Caki2 (cell line): ENCODE data around the gene DEGS2. TPM values are rescaled to one million over a fixed set of nuclear protein-coding genes. Genes with fewer than 3 reads are reported as not detected.

ENCODE experiments used
- DNase-seq: peaks from one replicate; pipeline ENCODE4 v3.0.0-alpha.2; 2015; ENCODE audit warnings: low read depth
- in situ Hi-C: cut with HindIII; loops from 2 replicates; pipeline ENCODE4 v1.10.0; 2016; ENCODE audit warnings: low sequenced_read_pairs, low pct_unique_long_range_greater_than_20kb, mixed read lengths
- total RNA-seq: library from RNA; depleted of rRNA; stranded (reverse); fragments of >200 nt; shearing (Covaris generic); gene quantifications from 2 replicates; pipeline ENCODE4 v1.2.3, GENCODE V29; 2014; ENCODE audit warnings: low replicate concordance

DEGS2 gene
- total RNA-seq, 1 experiment from 2014 or later: 1.5 TPM

DNA sequence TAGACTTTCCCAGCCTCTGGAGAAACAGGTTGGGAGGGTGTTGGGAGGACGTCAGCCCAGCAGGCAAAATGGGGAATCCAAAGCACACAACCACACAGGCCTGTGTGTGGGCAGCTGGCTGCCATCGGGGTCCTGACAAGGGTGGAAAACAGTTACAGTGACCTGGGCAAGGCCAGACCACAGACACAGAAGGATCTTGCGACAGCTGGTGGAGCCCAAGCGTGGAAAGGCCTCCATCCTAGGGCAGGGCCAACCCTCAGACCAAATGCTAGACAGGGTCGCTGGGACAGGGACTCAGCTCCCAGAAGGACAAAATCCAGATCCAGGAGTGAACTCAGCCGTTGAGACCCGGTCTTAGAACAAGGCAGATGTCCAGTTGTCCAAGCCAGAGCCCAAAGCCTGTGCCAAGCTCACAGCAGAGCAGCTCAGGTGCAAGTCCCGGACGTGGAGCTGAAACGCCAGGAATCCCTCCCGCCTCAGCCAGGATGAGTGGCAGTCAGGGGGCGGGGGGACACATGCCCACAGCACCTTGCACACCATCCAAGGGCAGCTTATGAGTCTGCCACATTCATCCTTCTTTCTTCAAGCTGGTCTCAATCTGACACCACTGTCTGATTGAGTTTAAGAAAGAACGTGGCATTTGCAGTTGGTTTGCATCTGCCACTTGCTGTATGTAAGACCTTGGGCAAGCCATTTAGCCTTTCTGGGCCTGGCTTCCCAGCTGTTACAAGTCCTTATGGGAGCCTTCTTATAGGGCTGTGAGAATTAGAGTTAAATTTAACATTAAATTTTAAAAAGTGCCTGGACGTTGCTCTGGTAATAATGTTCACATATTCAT is 37.6 kb downstream of the DEGS2 start:
- in situ Hi-C loops: no loop called here
- DNase-seq: no peak

DNA sequence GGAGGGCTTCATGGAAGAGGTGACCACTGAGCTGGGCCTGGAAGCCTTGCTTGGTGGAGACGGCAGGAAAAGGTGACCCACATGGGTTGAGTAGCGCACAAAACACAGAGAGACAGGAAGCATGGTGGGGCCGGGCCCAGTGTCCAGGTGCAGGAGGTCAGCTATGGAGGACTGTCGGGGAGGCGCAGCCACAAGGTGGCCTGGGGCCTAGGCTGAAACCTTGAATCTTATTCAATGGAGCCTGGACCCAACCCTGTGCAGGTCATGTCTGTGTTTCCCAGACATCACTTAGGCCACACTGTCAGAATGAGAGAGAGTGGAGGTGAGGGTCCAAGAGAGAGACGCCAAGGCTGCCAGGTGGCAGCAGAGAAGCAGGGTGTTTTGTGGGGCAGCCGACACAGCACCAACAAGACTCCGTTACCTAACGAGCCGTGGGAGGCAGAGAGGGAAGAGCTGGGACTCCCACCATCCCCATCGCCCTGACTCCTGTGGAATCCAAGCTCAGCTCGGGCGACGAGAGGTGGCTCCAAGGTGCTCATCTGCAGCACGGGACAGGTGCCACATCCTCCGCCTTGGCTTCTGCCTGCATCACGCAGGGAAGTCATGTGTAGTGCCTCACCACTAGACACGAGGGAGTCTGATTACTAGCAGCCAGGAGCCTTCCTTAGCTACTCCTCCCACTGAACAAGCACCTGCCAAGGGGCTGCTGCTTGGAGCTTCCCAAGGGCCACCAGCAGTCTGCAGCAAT is 38.7 kb downstream of the DEGS2 start:
- in situ Hi-C loops: no loop called here
- DNase-seq: no peak

DNA sequence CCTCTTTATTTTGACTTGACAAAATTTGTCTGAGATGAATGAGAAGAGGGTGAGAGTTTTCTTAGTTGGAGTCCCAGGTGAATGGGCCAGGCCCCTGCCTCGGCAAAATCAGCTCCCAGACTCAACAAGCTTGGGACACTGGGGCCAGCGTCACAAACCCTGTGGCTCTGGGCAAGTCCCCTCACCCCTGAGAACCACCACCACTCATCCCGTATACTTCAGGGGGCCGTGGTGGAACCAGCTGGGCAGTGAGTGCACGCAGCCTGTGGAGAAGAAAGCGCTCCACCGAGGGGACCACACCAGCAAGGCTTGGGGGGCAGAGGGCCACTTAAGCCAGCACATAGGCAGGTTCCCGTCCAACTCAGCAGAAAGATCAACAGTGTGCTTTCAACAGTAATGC is 40.2 kb downstream of the DEGS2 start:
- in situ Hi-C loops: no loop called here
- DNase-seq: no peak

DNA sequence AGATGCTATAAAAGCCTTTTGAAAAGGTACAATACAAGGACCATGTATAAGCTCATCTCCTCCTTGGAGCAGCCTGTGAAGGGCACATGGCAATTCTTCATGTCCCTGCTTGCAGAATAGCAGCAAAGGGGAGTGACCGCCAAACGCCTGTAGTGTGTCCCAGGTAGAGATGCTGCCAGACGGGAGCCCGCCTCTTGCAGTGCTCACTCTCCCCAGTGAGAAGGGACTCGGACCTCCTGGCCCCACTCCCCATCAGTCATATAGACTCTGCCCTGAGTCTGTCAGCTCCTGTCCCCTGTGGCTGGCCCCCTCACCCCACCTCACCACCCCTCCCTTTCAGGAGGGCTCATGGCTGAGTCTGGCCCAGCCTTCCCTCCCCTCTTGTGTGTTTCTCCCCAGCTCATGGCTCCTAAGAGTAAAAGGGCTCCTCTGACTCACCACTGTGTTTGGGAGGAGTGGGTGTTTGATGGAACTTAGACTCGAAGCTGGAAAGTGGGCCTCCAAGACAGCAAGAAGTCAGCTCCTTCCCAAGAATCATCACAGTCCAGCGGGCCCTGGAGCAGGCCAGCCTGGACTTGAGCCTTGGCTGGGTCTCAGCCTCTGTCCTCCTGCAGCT is 40.9 kb downstream of the DEGS2 start:
- in situ Hi-C loops: no loop called here
- no peak for DNase-seq

DNA sequence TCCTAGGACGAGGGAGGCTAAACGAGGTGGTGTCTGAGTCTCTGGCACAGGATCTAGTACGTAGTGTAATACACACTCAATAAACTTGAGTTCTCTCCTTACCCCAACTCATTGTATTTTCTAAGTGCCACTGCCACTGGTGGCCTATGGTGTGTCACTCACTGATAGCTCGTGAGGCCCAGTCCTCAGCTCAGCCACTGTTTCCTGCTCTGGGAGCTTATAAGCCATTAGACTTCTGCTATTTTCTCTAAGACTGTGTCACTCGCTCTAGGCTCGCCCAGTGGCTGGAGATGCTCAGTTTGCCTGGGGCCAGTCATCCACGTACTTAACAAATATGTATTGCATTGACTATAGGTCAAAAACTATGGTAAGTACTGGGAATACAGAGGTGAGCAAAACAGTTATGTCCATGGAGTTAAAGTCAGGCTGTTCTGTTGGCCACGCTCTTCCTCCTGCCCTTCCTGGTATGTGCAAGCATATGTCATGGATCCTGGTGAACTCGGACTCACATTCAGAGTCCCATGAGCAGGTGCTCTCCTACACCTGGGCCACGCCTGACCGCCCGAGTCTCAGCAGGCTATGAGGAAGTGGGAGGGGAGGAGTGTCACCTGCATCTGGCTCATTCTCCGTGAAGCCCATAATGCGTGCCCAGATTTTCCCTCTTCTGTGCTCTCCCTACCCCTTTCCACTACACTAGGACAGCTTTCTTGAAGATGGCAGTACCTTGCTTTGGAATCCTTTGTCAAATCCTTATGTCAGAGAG is 41.6 kb downstream of the DEGS2 start:
- in situ Hi-C loops: no loop called here

DNA sequence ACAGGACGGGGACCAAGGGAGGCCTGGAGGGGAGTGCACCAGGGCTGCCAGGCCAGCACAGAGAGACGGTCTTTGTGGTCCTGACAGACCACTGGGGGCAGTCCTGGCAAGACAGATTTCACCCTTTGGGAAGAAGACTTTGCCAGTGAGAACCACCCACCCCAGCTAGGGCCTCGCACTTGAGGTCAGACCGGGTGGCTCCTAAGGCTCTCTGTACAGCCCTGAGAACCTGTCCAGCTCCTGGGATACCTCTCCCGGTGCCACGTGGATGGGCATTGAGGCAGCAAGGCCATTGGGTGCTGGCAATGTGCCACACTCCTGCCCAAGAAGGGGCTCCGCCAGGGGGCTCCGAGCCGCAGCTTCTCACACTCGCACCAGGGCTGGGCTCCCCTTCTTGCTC is 42.4 kb downstream of the DEGS2 start:
- no peak for DNase-seq
- in situ Hi-C loops: no loop called here

More for the DNA sequence above, 41.6 kb downstream of the DEGS2 start:
- DNase-seq: no peak

DNA sequence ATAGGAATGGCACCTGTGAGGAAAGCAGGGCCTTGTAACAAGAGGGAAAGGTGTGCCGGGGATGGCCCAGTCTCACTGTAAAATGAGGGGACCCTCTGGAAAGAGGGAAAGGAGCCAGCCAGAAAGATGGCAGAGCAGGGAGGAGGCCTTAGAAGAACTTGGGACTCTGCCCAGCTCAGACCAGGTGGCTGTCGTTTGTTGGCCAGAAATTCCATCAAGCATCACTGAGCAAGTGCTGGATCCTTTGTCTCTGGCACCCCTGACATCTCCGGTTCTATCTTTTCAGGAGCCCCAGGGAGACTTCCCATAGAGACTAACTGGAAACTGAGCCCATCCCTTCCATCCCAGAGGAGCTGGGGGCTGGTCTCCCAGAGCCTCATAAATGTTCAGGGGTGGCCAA is 43.3 kb downstream of the DEGS2 start:
- in situ Hi-C loops: no loop called here

DNA sequence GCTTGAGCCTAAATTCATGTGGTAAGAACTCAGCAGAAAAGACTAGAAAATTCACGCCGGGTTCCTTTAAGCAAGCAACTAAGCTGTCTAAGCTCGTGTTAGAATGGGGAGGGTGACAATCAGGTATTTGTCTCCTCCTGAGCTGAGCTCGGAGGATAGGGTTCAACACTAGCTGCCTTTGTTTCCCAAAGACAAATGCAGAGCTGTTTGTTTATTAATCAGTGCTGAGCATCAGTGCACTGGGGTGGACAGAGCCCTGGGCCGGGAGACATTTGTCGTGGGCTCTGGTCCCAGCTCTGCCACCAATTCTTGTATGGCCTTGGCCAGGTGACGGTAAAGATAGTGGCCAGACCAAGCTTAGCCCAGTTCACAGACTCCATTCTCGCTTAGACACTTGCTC is 43.7 kb downstream of the DEGS2 start:
- in situ Hi-C loops: no loop called here
- no peak for DNase-seq

More for the DNA sequence above, 43.3 kb downstream of the DEGS2 start:
- no peak for DNase-seq

DNA sequence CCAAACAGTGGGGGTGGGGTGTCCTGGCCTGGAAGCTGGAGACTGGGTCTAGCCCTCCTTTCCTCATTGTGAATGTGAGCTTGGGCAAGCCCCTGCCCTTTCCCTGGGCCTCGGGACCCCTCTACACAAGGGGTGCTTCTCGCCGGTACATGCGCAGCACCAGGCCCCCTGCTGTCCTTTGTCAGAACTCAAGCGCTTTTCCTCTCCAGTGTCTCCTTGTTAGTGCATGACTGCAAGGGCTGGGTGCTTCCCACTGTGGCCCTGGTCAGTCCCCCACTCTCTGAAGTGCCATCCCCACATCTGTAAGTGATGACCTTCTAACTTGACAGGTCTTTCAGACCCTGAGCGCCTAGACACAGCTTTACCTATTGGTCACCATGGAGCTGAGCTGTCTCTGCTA is 44.2 kb downstream of the DEGS2 start:
- DNase-seq: no peak
- in situ Hi-C loops: no loop called here

DNA sequence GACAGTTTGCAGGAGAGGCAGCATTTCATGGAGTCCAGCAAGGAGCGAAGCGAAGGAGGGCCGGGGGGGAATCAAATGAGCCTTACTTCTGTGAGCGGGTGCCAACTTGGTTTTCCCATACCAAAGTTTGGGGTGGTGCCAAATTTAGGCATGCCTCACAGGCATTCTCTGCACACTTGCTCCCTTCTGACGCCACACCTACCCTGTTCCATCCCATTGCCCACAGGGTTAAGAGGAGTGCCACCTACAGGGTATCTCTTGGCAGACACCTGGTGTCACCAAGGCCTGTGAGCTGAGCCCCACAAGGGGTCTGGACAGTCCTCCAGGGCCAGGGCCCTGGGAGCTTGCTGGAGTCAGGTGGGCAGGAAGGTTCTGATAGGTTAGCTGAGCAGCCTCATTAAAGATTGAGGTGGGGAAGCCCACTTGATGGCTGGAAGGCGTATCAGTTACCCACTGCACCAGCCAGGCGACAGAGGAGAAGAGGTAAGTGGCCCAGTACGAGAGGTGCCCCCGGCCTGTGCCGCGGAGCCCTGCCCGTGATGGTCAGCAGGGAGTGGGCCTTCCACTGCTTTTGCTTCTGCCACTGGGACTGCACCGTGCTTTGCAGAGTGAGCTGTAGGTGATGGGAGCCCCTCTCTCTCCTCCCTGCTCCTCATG is 45.2 kb downstream of the DEGS2 start:
- DNase-seq: no peak
- in situ Hi-C loops: no loop called here

DNA sequence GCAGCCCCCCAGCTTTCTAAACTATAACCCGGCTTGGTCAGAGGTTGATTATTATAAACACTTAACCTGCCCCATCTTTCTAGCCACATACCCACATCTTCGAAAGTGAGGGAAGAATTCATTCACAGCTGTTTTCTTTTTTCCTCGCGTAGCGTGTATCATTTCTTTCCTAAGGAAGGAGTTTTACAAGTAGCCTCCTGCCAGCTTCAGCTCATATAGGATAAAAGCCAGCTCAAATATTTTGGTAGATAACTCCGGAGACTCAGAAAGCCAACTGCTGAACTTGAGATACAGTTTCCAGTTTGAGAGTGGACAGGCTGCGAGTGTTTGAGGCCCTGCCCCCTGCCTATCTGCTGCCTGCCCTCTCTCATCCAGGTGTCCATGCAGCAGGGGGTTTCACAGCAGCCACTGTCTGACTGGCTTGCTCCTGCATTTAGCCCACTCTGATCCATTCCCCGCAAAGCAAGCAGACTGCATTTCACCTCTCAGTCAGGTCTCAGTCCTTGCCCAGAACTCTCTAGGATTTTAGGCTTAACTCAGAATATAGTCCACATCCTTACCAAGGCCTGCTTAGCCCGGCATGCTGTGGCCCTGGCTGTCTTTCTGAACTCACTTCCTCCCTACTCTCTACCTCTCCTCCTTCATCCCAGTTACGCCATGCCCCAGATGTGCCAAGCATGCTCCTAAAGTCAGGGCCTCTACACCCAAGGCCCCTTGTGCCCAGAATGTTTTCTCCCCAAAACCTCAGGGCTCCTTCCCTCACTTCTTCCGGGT is 47.3 kb downstream of the DEGS2 start:
- DNase-seq: no peak
- in situ Hi-C loops: no loop called here

DNA sequence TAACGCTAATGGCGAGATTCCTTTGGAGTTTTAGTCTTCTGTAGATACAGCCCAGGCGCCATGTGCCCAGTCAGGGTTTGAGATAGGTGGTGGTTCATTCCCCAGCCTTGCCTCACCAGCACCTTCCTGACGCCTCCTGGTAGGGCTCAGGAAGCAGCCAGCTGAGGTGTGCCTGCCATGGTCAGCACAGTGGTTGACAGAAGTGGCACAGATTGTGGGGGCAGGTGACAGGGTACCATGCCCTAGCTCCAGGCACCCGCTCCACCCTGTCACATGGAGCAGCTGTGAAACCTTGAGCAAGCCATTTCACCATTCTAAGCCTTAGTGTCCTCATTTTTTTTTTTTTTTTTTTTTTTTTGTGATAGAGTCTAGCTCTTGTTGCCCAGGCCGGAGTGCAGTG is 48.6 kb downstream of the DEGS2 start:
- DNase-seq: no peak
- in situ Hi-C loops: no loop called here

DNA sequence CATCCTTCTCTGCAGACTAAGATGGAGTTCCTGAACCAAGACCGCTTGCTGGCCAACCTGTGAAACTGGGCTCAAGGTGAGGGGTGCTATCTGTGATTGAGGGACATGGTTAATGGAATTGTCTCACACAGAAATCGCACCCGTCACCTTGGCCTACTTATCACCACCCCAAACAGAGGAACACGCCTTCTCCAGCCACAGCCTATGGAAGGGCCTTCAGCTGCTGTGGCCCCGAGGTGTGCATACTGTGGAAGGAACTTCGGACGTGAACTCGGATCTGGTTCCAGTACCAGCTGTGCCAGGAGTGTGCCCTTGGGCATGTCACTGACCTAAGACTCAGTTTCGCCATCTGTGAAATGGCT is 49.9 kb downstream of the DEGS2 start:
- no peak for DNase-seq
- in situ Hi-C loops: no loop called here

DNA sequence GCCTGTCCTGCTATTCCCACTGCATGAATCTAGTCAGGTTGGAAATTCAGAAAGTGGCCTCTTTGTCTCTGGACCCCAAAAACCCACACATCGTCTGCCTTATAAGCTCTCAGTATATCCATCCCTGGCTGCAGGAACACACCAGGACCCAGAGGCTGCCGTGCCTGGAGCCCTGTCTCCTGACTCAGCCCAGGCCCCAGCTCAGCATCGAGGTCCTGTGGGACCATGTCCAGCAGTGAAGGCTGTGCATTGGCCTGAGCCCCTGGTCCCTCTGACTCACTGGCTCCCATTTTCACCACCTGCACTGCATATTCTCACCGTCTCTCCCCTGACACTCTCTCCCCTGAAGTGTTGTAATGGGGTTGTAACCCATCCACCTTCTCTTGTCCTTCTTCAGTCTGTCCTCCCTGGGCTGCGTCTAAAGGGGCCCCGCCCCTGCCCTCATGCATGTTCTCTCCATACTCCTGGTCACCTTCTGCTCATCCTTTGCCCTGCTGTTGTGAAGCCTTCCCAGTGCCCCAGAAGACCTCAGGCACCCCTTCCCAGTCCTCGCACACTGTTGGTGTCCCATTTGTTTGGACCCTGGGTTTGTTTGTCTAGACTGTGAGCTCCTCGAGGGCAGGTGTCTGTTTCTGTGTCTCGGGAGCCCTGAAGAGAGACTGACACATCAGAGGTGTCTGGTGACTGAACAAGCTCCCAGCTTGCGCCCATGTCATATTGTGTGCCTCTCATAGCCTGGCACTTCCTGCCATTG is 50.4 kb downstream of the DEGS2 start:
- in situ Hi-C loops: no loop called here
- no peak for DNase-seq

DNA sequence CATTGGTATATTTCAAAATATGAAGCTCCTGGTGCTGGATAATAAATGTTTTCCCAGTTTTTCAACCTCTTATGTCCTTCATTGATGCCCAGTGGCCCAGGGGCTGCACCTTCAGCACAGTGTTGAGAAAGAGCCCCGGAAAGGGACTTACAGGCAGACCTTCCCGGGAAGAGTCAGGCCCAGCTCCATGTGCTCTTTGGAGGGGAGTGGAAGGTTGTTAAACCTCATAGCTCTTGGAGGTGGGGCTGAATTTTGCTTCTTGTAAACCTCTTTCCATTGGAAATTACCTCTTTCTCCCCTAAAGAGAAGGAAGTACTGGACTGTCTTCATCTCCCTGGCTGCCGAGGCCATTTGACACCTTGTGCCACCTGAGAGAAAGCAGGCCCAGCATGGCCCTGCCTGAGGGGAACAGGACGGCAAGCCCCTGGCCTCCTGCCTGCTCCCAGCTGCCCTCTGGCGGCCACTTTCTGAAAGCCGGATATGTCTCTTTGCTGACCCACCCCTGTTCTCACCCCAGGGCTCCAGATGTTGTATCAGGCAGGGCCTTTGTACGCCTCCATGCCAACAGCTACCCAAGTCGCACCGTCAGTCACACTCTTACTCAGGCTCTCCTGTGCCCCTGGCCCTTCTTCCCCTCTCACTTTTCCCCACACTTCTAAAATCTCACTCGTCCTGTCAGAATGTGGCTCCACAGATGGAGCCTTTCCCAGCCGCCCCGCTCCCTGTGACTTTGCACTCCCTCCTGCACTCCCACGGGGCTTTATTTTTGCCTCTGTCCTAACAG is 51.2 kb downstream of the DEGS2 start:
- DNase-seq: peak; percentile 27
- in situ Hi-C loops: no loop called here

DNA sequence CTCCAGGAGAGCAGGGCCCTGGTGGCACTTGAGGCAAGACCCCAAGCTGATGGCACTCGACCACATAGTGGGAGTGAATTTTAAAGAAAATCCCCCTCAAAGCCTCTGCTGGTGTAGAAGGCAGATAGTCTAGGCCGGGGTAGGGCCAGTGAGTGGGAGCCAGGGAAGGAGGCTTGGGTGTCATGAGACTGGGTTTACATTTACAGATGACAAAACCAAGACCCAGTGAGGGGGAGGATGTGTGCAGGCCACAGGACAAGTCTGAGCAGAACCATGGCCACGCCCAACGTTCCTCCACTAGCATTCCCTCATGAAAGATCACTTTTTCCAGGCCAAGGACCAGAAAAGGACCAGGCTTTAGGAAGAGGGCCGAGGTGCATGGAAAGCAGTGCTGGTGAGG is 52.2 kb downstream of the DEGS2 start:
- in situ Hi-C loops: no loop called here
- DNase-seq: no peak
